Measurements from ENCODE around the gene CMIP.

Gene CMIP

GRCh38 chr16:81719993-81720392, 275.4 kb downstream of the CMIP start:
- TF ChIP-seq CTCF (IDR thresholded peaks at IDR 0.05; ENCODE audit: unreplicated experiment in 3 of 3) = no peak
- Mint-ChIP-seq H3K27me3 (ENCODE audit: low read depth) (peaks cover 17% of the 10 kb centered on the region), H3K9me3 (no peaks in the 10 kb centered on the region), H3K4me3 (no peak overlapping the region), H3K4me1 (peaks cover 20% of the 10 kb centered on the region), H3K36me3 (ENCODE audit: low read depth) (no peaks in the 10 kb centered on the region), H3K27ac (no peak overlapping the region)

GRCh38 chr16:81720973-81721906, 276.6 kb downstream of the CMIP start:
- H3K27ac Mint-ChIP-seq = no peak overlapping the region
- no peak for TF ChIP-seq CTCF (IDR thresholded peaks at IDR 0.05; ENCODE audit: unreplicated experiment in 3 of 3)
- no peaks in the 10 kb centered on the region for H3K9me3 Mint-ChIP-seq
- H3K4me3 Mint-ChIP-seq = no peak overlapping the region
- H3K27me3 Mint-ChIP-seq (ENCODE audit: low read depth) = peaks cover 20% of the 10 kb centered on the region
- peaks cover 10% of the 10 kb centered on the region for H3K4me1 Mint-ChIP-seq
- H3K36me3 Mint-ChIP-seq (ENCODE audit: low read depth) = no peaks in the 10 kb centered on the region

- peaks cover 15% of the 10 kb centered on the region for H3K27me3 Mint-ChIP-seq (ENCODE audit: low read depth)
- no peak overlapping the region for H3K4me3 Mint-ChIP-seq
- peak overlapping the region in 2 of 3 experiments; percentile 4 to 17 for H3K27ac Mint-ChIP-seq
- H3K4me1 Mint-ChIP-seq = no peaks in the 10 kb centered on the region
- no peaks in the 10 kb centered on the region for H3K9me3 Mint-ChIP-seq
- TF ChIP-seq CTCF (IDR thresholded peaks at IDR 0.05; ENCODE audit: unreplicated experiment in 3 of 3) = peak; percentile 64 to 76 (median 71)
- H3K36me3 Mint-ChIP-seq (ENCODE audit: low read depth) = no peaks in the 10 kb centered on the region
Measured at GRCh38 chr16:81723098-81723723, 278.6 kb downstream of the CMIP start.

- no peaks in the 10 kb centered on the region for H3K9me3 Mint-ChIP-seq
- H3K36me3 Mint-ChIP-seq (ENCODE audit: low read depth) = no peaks in the 10 kb centered on the region
- peaks cover 9% of the 10 kb centered on the region for H3K27me3 Mint-ChIP-seq (ENCODE audit: low read depth)
- peak overlapping the region in 1 of 3 experiments; percentile 47 for H3K27ac Mint-ChIP-seq
- peaks cover 18% of the 10 kb centered on the region for H3K4me1 Mint-ChIP-seq
- TF ChIP-seq CTCF (IDR thresholded peaks at IDR 0.05; ENCODE audit: unreplicated experiment in 3 of 3) = no peak
- H3K4me3 Mint-ChIP-seq = no peak overlapping the region
Measured at GRCh38 chr16:81728435-81728834, 283.8 kb downstream of the CMIP start.

- peak overlapping the region; percentile 57 to 69 (median 63) for H3K4me3 Mint-ChIP-seq
- H3K27ac Mint-ChIP-seq = peak overlapping the region; percentile 15 to 58 (median 32)
- no peaks in the 10 kb centered on the region for H3K9me3 Mint-ChIP-seq
- peaks cover 18% of the 10 kb centered on the region for H3K4me1 Mint-ChIP-seq
- H3K36me3 Mint-ChIP-seq (ENCODE audit: low read depth) = no peaks in the 10 kb centered on the region
- no peak for TF ChIP-seq CTCF (IDR thresholded peaks at IDR 0.05; ENCODE audit: unreplicated experiment in 3 of 3)
- H3K27me3 Mint-ChIP-seq (ENCODE audit: low read depth) = peaks cover 9% of the 10 kb centered on the region
Measured at GRCh38 chr16:81729451-81729850, 284.8 kb downstream of the CMIP start.
